RWPE2 (cell line): ENCODE results near the gene HTRA3.

Source experiments
- ATAC-seq: fragments of 200-7000 bp; cut with Tn5 transposase; 3 replicates; pipeline ENCODE4 v1.9.1; 2021; ENCODE audit warnings: low read depth
- DNase-seq: peaks from one replicate; pipeline ENCODE4 v3.0.0-alpha.2; 2020; ENCODE audit warnings: low spot score
- H3K27ac ChIP-seq: fragments of 450-650 bp; 2 replicates; pipeline ENCODE4 v1.5.1; 2017; ENCODE audit warnings: mild to moderate bottlenecking; ENCODE audit not compliant: poor library complexity, severe bottlenecking
- H3K27me3 ChIP-seq: fragments of 250-450 bp; sonication (Bioruptor Pico); 2 replicates; pipeline ENCODE4 v1.5.1; 2021; ENCODE audit warnings: mild to moderate bottlenecking, moderate library complexity; ENCODE audit not compliant: insufficient read depth, poor library complexity, severe bottlenecking
- H3K36me3 ChIP-seq: fragments of 250-450 bp; sonication (Bioruptor Pico); 2 replicates; pipeline ENCODE4 v1.5.1; 2020; ENCODE audit warnings: low read depth, mild to moderate bottlenecking, moderate library complexity
- H3K4me1 ChIP-seq: fragments of 250-450 bp; sonication (Bioruptor Pico); 2 replicates; pipeline ENCODE4 v1.5.1; 2021; ENCODE audit warnings: mild to moderate bottlenecking, moderate library complexity; ENCODE audit not compliant: insufficient read depth, poor library complexity, severe bottlenecking
- H3K4me3 ChIP-seq: fragments of 250-450 bp; sonication (Bioruptor Pico); 2 replicates; pipeline ENCODE4 v1.5.1; 2021; ENCODE audit warnings: mild to moderate bottlenecking, moderate library complexity; ENCODE audit not compliant: severe bottlenecking
- H3K9me3 ChIP-seq: fragments of 250-450 bp; sonication (Bioruptor Pico); 2 replicates; pipeline ENCODE4 v1.5.1; 2021; ENCODE audit warnings: mild to moderate bottlenecking, moderate library complexity; ENCODE audit not compliant: severe bottlenecking
- CTCF ChIP-seq: fragments of 450-650 bp; IDR thresholded peaks from one replicate; pipeline ENCODE4 v1.5.1; 2017; ENCODE audit warnings: mild to moderate bottlenecking, moderate library complexity; ENCODE audit not compliant: poor library complexity, severe bottlenecking

HTRA3 gene

GRCh38 chr4:8244001-8244757 lies 25.4 kb upstream of the HTRA3 start:
- no peaks in the 10 kb centered on the region for H3K9me3 ChIP-seq
- no peak overlapping the region for H3K4me3 ChIP-seq
- H3K27me3 ChIP-seq, result no peaks in the 10 kb centered on the region
- peaks cover 32% of the 10 kb centered on the region for H3K36me3 ChIP-seq
- DNase-seq (no peak), ATAC-seq (peak; percentile 13; the same call in 2 of the 3 replicates)
- no peaks in the 10 kb centered on the region for H3K4me1 ChIP-seq
- no peak overlapping the region for H3K27ac ChIP-seq
- TF ChIP-seq CTCF, result no peak

GRCh38 chr4:8244931-8245460 lies 24.6 kb upstream of the HTRA3 start:
- peaks cover 24% of the 10 kb centered on the region for H3K36me3 ChIP-seq
- H3K4me3 ChIP-seq, result no peak overlapping the region
- ATAC-seq (peak; percentile 2; the same call in 1 of the 3 replicates), DNase-seq (no peak)
- no peak for TF ChIP-seq CTCF
- H3K27ac ChIP-seq, result no peak overlapping the region
- H3K9me3 ChIP-seq, result no peaks in the 10 kb centered on the region
- no peaks in the 10 kb centered on the region for H3K4me1 ChIP-seq
- H3K27me3 ChIP-seq, result no peaks in the 10 kb centered on the region

- TF ChIP-seq CTCF, result no peak
- H3K9me3 ChIP-seq, result no peaks in the 10 kb centered on the region
- ATAC-seq (no peak), DNase-seq (no peak)
- H3K36me3 ChIP-seq, result peaks cover 17% of the 10 kb centered on the region
- no peaks in the 10 kb centered on the region for H3K27me3 ChIP-seq
- no peaks in the 10 kb centered on the region for H3K4me1 ChIP-seq
- no peak overlapping the region for H3K4me3 ChIP-seq
- no peak overlapping the region for H3K27ac ChIP-seq
Measured at GRCh38 chr4:8245884-8246833, 23.4 kb upstream of the HTRA3 start.

GRCh38 chr4:8247047-8247930 lies 22.3 kb upstream of the HTRA3 start:
- ATAC-seq, result no peak
- Histone ChIP-seq H3K4me1 (no peaks in the 10 kb centered on the region), H3K27ac (no peak overlapping the region), H3K4me3 (no peak overlapping the region), H3K9me3 (no peaks in the 10 kb centered on the region), H3K36me3 (0 out of 2 replicates have a peak, but pooled peaks cover 7% of the 10 kb centered on the region), H3K27me3 (no peaks in the 10 kb centered on the region)
- DNase-seq, result no peak
- no peak for TF ChIP-seq CTCF
